Thyroid gland (tissue), 4 donors: ENCODE results near the gene TMEM131. TPM values are rescaled to one million over a fixed set of nuclear protein-coding genes. Genes with fewer than 3 reads are reported as not detected.

Source experiments
- DNase-seq, 2 donors: peaks; one replicate each; pipeline ENCODE4 v3.0.0-alpha.2; 2019
- H3K27ac ChIP-seq, 3 donors: fragments of 200-600 bp; sonication (generic); 1 replicate in 2 of 3; 2 replicates in 1 of 3; pipeline ENCODE4 v1.5.1; 2016 to 2019; ENCODE audit warnings: mild to moderate bottlenecking in 1 of 3, moderate library complexity in 1 of 3
- H3K27me3 ChIP-seq: fragments of 200-600 bp; sonication (generic); one replicate; pipeline ENCODE4 v1.5.1; 2019
- H3K36me3 ChIP-seq, 2 donors: fragments of 200-600 bp; sonication (generic); one replicate each; pipeline ENCODE4 v1.5.1; 2016 to 2019
- H3K4me1 ChIP-seq, 2 donors: fragments of 200-600 bp; sonication (generic); one replicate each; pipeline ENCODE4 v1.5.1; 2017 to 2019
- H3K4me3 ChIP-seq, 3 donors: fragments of 200-600 bp; sonication (generic); replicated peaks in 1 of 3; 1 replicate in 2 of 3; 2 replicates in 1 of 3; pipeline ENCODE4 v1.5.1; 2016; ENCODE audit warnings: mild to moderate bottlenecking in 1 of 3
- H3K9me3 ChIP-seq: fragments of 200-600 bp; sonication (generic); one replicate; pipeline ENCODE4 v1.5.1; 2017
- CTCF ChIP-seq, 6 experiments: fragments of 200-600 bp in 3 of 6; fragments of 450-650 bp in 3 of 6; sonication (generic) in 3 of 6; IDR thresholded peaks; one replicate each; pipeline ENCODE4 v1.5.1; 2016 to 2019; ENCODE audit warnings: antibody characterized with exemption in 6 of 6, mild to moderate bottlenecking in 2 of 6, inconsistent platforms in 1 of 6, moderate library complexity in 1 of 6
- POLR2A ChIP-seq, 2 donors: fragments of 450-650 bp; IDR thresholded peaks; one replicate each; pipeline ENCODE4 v1.6.1; 2017; ENCODE audit warnings: antibody characterized with exemption in 2 of 2, mild to moderate bottlenecking in 2 of 2, moderate library complexity in 1 of 2
- WGBS, 2 donors: methylation state at CpG; one replicate each; pipeline ENCODE4 v1.1.5; 2017; 5-methylcytosine and 5-hydroxymethylcytosine counted together
- intact Hi-C: fragments of 100-400 bp; cut with DNase I; formaldehyde crosslinking; loops from one replicate; pipeline ENCODE4 v1.15.1; 2023
- total RNA-seq, 4 donors: library from RNA; depleted of rRNA; stranded (reverse); fragments of >200 nt; gene quantifications; one replicate each; pipeline ENCODE4 v1.2.3, GENCODE V29; 2016

TMEM131 gene
- total RNA-seq, 4 donors from 2014 or later: 28.6 to 47.0 (median 35.2) TPM

DNA sequence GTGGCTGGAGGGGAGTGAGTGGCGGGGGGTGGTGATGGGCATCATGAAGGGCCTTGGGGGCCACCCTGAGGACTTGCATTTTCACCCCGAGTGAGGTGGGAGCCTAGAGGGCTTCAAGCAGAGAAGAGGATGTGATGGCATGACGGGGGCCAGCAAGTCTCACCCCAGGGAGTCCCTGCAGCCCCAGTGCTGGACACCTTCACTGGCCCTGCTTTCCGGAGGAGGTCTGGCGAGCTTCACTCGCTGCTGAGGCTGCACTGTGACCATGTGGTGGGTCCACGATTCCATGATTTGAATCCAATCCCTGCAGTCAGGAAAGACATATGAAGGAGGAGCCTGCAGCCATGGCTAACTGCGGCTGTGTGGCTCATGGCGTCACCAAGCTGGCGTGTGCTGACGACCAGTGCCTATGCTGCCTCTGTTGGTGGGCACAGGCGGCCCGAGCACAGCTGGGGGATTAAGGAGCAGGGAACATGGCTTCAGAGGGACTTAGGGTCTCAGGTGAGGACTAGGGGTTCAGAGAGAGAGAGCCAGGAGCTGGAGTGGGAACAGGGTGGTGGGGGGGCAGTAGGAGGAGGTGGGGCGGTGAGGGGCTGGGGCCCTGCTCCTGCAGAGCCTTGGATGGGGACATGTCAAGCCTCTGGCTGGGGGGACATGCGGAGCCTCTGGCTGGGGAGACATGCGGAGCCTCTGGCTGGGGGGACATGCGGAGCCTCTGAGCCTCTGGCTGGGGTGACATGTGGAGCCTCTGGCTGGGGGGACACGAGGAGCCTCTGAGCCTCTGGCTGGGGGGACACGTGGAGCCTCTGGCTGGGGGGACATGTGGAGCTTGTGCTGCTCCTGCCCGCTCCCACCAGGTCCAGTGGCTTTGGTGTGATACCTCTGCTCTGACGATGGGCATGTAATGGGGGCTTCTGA is 278.8 kb downstream of the TMEM131 start:
- intact Hi-C loops: no loop called here
- DNase-seq: no peak
- TF ChIP-seq CTCF (IDR thresholded peaks at IDR 0.05) (no peak), POLR2A (IDR thresholded peaks at IDR 0.05) (no peak)
- no peaks in the 10 kb centered on the region for H3K36me3 ChIP-seq
- no peaks in the 10 kb centered on the region for H3K27me3 ChIP-seq
- no peak overlapping the region for H3K4me3 ChIP-seq
- 80 to 90% methylated on average over 19 to 20 of the region's 21 CpGs for WGBS, 2 donors
- no peaks in the 10 kb centered on the region for H3K4me1 ChIP-seq
- H3K27ac ChIP-seq: no peak overlapping the region
- H3K9me3 ChIP-seq: no peaks in the 10 kb centered on the region

DNA sequence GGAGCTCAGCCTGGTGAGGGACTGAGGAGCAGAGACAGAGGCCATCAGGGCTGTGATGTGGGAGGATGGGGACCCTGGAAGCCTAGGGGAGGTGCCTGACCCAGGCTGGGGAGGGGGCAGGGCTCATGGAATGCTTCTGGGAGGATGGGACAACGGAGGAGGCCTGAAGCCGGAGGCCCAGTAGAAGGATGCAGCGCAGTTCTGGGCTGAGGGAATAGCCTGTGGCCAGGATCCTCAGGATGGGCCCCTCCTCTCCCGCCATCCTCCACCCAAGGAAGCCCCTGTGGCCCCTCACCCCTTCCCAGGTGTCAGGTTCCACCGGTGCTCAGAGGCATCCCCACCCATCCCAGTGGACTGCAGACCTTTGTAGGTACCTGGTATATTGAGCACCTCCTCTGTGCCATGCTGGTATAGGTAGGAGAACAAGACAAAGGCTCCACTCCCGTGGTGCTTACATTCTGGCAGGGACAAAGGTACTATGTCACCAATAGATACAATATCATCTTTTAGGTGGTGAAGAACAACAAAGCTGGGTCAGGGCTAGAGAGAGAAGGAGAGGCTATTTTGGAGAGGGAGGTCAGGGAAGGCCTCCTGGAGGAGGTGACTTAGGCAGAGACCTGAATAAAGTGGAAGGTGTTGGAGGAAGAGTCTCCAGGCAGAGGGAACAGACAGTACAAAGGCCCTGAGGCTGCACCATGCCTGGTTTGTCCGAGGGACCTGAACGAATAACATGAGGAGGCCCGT is 279.6 kb downstream of the TMEM131 start:
- WGBS, 2 donors: 77 to 81% methylated on average over 7 to 9 of the region's 9 CpGs
- Histone ChIP-seq H3K27me3 (no peaks in the 10 kb centered on the region), H3K4me3 (no peak overlapping the region), H3K36me3 (no peaks in the 10 kb centered on the region), H3K4me1 (no peaks in the 10 kb centered on the region), H3K9me3 (no peaks in the 10 kb centered on the region), H3K27ac (no peak overlapping the region)
- TF ChIP-seq POLR2A (IDR thresholded peaks at IDR 0.05) (no peak), CTCF (IDR thresholded peaks at IDR 0.05) (no peak)
- no peak for DNase-seq
- intact Hi-C loops: no loop called here

DNA sequence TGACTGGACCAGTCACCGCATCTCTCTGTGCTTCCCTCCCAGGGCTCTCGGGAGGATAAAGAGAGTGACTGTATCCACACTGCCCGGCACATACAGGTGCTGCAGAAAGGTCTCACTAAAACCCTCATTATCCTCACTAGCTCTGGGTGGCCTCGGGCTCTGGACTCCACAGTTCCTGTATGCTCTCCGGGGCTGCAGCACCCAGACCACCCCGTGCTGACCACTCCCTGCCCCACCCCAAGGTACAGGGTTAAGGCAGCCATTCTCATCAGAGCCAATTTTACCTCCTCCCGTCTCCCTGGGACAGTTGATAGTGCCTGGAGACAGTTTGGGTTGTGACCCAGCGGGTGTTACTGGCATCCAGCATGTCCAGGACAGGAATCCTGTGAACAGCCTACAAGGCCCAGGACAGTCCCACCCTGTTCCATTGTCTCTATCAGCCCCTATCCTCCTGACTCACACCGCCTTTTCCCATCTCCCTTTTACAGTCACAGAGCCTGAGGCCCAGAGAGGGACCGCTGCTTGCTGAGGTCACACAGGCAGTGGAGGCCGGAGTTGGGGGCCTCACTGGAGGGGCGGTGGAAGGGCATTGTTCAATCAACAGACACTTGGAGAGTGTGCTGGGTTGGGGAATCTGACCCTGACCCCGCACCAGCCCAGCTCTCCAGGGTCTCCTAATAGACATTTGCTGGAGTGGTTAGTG is 280.6 kb downstream of the TMEM131 start:
- H3K4me3 ChIP-seq: no peak overlapping the region
- no peak for TF ChIP-seq CTCF (IDR thresholded peaks at IDR 0.05)
- no peak for TF ChIP-seq POLR2A (IDR thresholded peaks at IDR 0.05)
- no peak for DNase-seq
- H3K27ac ChIP-seq: no peak overlapping the region
- H3K27me3 ChIP-seq: no peaks in the 10 kb centered on the region
- no peaks in the 10 kb centered on the region for H3K9me3 ChIP-seq
- H3K36me3 ChIP-seq: no peaks in the 10 kb centered on the region
- 83 to 94% methylated on average over 9 to 10 of the region's 13 CpGs for WGBS, 2 donors
- intact Hi-C loops: no loop called here
- H3K4me1 ChIP-seq: no peaks in the 10 kb centered on the region

DNA sequence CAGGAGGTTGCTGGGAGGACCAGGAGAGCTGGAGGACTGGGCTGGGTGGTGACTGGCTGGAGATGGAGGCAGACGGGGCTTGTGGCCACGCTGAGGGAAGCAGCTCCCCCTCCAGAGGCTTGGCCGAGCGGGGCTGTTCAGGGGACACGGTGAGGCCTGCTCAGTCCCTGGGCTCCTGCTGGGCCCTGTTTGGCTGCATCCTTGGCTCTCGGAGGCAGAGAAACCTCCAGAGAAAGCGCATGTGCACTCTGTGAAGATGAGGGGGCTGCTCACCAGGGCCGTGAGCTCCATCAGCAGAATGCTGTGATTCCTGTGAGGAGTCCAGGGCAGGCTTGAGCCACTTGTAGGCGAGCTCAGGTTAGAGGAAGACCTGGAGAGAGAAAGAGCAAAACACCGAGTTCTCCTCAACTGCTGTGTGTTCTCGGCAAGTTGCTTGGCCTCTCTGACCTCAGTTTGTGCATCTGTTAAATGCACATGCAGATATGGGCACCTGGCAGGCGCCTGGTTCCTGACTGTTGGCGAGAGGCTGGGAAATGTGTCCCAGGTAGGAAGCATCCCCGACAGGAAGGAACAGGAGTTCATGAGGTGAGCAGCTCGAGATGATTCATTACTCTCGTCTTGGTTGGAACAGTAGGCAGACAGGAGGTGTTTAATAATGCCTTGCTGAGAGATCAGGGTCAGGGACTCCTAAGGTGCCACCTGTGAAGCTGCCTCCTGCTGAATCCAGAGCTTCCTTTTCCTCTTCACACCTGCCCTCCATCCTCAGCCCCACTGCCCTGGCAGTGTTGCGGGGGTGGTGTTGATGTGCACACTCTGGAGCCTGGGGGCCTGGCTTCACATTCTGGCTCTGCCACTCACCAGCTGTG is 281.4 kb downstream of the TMEM131 start:
- intact Hi-C loops: no loop called here

More for the DNA sequence above, 281.4 kb downstream of the TMEM131 start:
- Histone ChIP-seq H3K4me1 (no peaks in the 10 kb centered on the region), H3K36me3 (no peaks in the 10 kb centered on the region), H3K9me3 (no peaks in the 10 kb centered on the region), H3K4me3 (no peak overlapping the region), H3K27me3 (no peaks in the 10 kb centered on the region), H3K27ac (no peak overlapping the region)
- WGBS, 2 donors: 69 to 84% methylated on average over 13 to 15 of the region's 17 CpGs
- DNase-seq: no peak
- TF ChIP-seq CTCF (IDR thresholded peaks at IDR 0.05): no peak
- no peak for TF ChIP-seq POLR2A (IDR thresholded peaks at IDR 0.05)
